ENCODE measurements around the gene NANOS3. TPM values are rescaled to one million over a fixed set of nuclear protein-coding genes. Genes with fewer than 3 reads are reported as not detected.

Gene NANOS3
- total and polyA plus RNA-seq, 9 donors: 0.71 to 3.4 (median 1.4) TPM

- H3K4me1 ChIP-seq (ENCODE audit: control insufficient read depth, insufficient read depth, low read length): peaks cover 11% of the 10 kb centered on the region
- no peak overlapping the region for H3K27ac ChIP-seq (ENCODE audit: low read length)
- no peaks in the 10 kb centered on the region for H3K27me3 ChIP-seq (ENCODE audit: control insufficient read depth, insufficient read depth, low read length)
- H3K36me3 ChIP-seq (ENCODE audit: control insufficient read depth, insufficient read depth, low read length): peaks cover 11% of the 10 kb centered on the region
- H3K9me3 ChIP-seq (replicated peaks; ENCODE audit: control insufficient read depth, low read depth, low read length): no peaks in the 10 kb centered on the region
- DNase-seq: peak; percentile 35
- 0% methylated on average over 11 of the region's 13 CpGs for WGBS (ENCODE audit: insufficient coverage)
- peak overlapping the region; percentile 84 for H3K4me3 ChIP-seq (ENCODE audit: low read length)
These were observed 29.6 kb downstream of the NANOS3 start for GRCh38 chr19:13906521-13906904.

GRCh38 chr19:13906910-13907309 lies 30.0 kb downstream of the NANOS3 start:
- 85% methylated on average over 2 of the region's 5 CpGs for WGBS (ENCODE audit: insufficient coverage)
- Histone ChIP-seq H3K4me3 (ENCODE audit: low read length) (no peak overlapping the region), H3K4me1 (ENCODE audit: control insufficient read depth, insufficient read depth, low read length) (peaks cover 11% of the 10 kb centered on the region), H3K27me3 (ENCODE audit: control insufficient read depth, insufficient read depth, low read length) (no peaks in the 10 kb centered on the region), H3K9me3 (replicated peaks; ENCODE audit: control insufficient read depth, low read depth, low read length) (no peaks in the 10 kb centered on the region), H3K27ac (ENCODE audit: low read length) (no peak overlapping the region), H3K36me3 (ENCODE audit: control insufficient read depth, insufficient read depth, low read length) (peaks cover 11% of the 10 kb centered on the region)
- DNase-seq: no peak

- no peaks in the 10 kb centered on the region for H3K9me3 ChIP-seq (replicated peaks; ENCODE audit: control insufficient read depth, low read depth, low read length)
- no peak overlapping the region for H3K4me3 ChIP-seq (ENCODE audit: low read length)
- peaks cover 11% of the 10 kb centered on the region for H3K4me1 ChIP-seq (ENCODE audit: control insufficient read depth, insufficient read depth, low read length)
- 89% methylated on average over 7 of the region's 8 CpGs for WGBS (ENCODE audit: insufficient coverage)
- H3K27ac ChIP-seq (ENCODE audit: low read length): no peak overlapping the region
- H3K27me3 ChIP-seq (ENCODE audit: control insufficient read depth, insufficient read depth, low read length): no peaks in the 10 kb centered on the region
- DNase-seq: no peak
- H3K36me3 ChIP-seq (ENCODE audit: control insufficient read depth, insufficient read depth, low read length): peaks cover 26% of the 10 kb centered on the region
These were observed 31.7 kb downstream of the NANOS3 start for GRCh38 chr19:13908674-13909073.

GRCh38 chr19:13909430-13909829 lies 32.5 kb downstream of the NANOS3 start:
- DNase-seq: no peak
- no peak overlapping the region for H3K4me3 ChIP-seq (ENCODE audit: low read length)
- peaks cover 30% of the 10 kb centered on the region for H3K36me3 ChIP-seq (ENCODE audit: control insufficient read depth, insufficient read depth, low read length)
- H3K9me3 ChIP-seq (replicated peaks; ENCODE audit: control insufficient read depth, low read depth, low read length): no peaks in the 10 kb centered on the region
- no peaks in the 10 kb centered on the region for H3K27me3 ChIP-seq (ENCODE audit: control insufficient read depth, insufficient read depth, low read length)
- peaks cover 11% of the 10 kb centered on the region for H3K4me1 ChIP-seq (ENCODE audit: control insufficient read depth, insufficient read depth, low read length)
- WGBS (ENCODE audit: insufficient coverage): 94% methylated on average over 2 of the region's 2 CpGs
- H3K27ac ChIP-seq (ENCODE audit: low read length): no peak overlapping the region

- WGBS (ENCODE audit: insufficient coverage): 94% methylated on average over 7 of the region's 17 CpGs
These were observed 36.4 kb downstream of the NANOS3 start for GRCh38 chr19:13913352-13913751.

GRCh38 chr19:13914777-13915176 lies 37.8 kb downstream of the NANOS3 start:
- WGBS (ENCODE audit: insufficient coverage): no CpG with 5 or more reads among the region's 3 CpGs
- no peak overlapping the region for H3K27ac ChIP-seq (ENCODE audit: low read length)
- H3K27me3 ChIP-seq (ENCODE audit: control insufficient read depth, insufficient read depth, low read length): no peaks in the 10 kb centered on the region
- no peaks in the 10 kb centered on the region for H3K4me1 ChIP-seq (ENCODE audit: control insufficient read depth, insufficient read depth, low read length)
- no peak for DNase-seq
- H3K9me3 ChIP-seq (replicated peaks; ENCODE audit: control insufficient read depth, low read depth, low read length): no peaks in the 10 kb centered on the region
- H3K4me3 ChIP-seq (ENCODE audit: low read length): no peak overlapping the region
- peaks cover 55% of the 10 kb centered on the region for H3K36me3 ChIP-seq (ENCODE audit: control insufficient read depth, insufficient read depth, low read length)

More at GRCh38 chr19:13913352-13913751, 36.4 kb downstream of the NANOS3 start:
- no peaks in the 10 kb centered on the region for H3K9me3 ChIP-seq (replicated peaks; ENCODE audit: control insufficient read depth, low read depth, low read length)
- no peak for DNase-seq
- no peak overlapping the region for H3K4me3 ChIP-seq (ENCODE audit: low read length)
- no peaks in the 10 kb centered on the region for H3K27me3 ChIP-seq (ENCODE audit: control insufficient read depth, insufficient read depth, low read length)
- H3K27ac ChIP-seq (ENCODE audit: low read length): no peak overlapping the region
- H3K36me3 ChIP-seq (ENCODE audit: control insufficient read depth, insufficient read depth, low read length): peaks cover 48% of the 10 kb centered on the region
- H3K4me1 ChIP-seq (ENCODE audit: control insufficient read depth, insufficient read depth, low read length): no peaks in the 10 kb centered on the region

GRCh38 chr19:13917888-13918406 lies 41.0 kb downstream of the NANOS3 start:
- no peak for DNase-seq
- Histone ChIP-seq H3K27ac (ENCODE audit: low read length) (no peak overlapping the region), H3K36me3 (ENCODE audit: control insufficient read depth, insufficient read depth, low read length) (peaks cover 67% of the 10 kb centered on the region), H3K4me1 (ENCODE audit: control insufficient read depth, insufficient read depth, low read length) (no peaks in the 10 kb centered on the region), H3K4me3 (ENCODE audit: low read length) (no peak overlapping the region), H3K9me3 (replicated peaks; ENCODE audit: control insufficient read depth, low read depth, low read length) (peaks cover 8% of the 10 kb centered on the region), H3K27me3 (ENCODE audit: control insufficient read depth, insufficient read depth, low read length) (no peaks in the 10 kb centered on the region)
- WGBS (ENCODE audit: insufficient coverage): 88% methylated on average over 12 of the region's 14 CpGs

GRCh38 chr19:13918726-13919411 lies 41.9 kb downstream of the NANOS3 start:
- Histone ChIP-seq H3K4me3 (ENCODE audit: low read length) (no peak overlapping the region), H3K9me3 (replicated peaks; ENCODE audit: control insufficient read depth, low read depth, low read length) (peaks cover 8% of the 10 kb centered on the region), H3K27me3 (ENCODE audit: control insufficient read depth, insufficient read depth, low read length) (no peaks in the 10 kb centered on the region), H3K36me3 (ENCODE audit: control insufficient read depth, insufficient read depth, low read length) (peaks cover 66% of the 10 kb centered on the region), H3K27ac (ENCODE audit: low read length) (no peak overlapping the region), H3K4me1 (ENCODE audit: control insufficient read depth, insufficient read depth, low read length) (no peaks in the 10 kb centered on the region)
- WGBS (ENCODE audit: insufficient coverage): 91% methylated on average over 29 of the region's 34 CpGs
- no peak for DNase-seq

GRCh38 chr19:13920524-13920923 lies 43.6 kb downstream of the NANOS3 start:
- peaks cover 8% of the 10 kb centered on the region for H3K9me3 ChIP-seq (replicated peaks; ENCODE audit: control insufficient read depth, low read depth, low read length)
- H3K36me3 ChIP-seq (ENCODE audit: control insufficient read depth, insufficient read depth, low read length): peaks cover 66% of the 10 kb centered on the region
- H3K4me1 ChIP-seq (ENCODE audit: control insufficient read depth, insufficient read depth, low read length): no peaks in the 10 kb centered on the region
- no peak overlapping the region for H3K27ac ChIP-seq (ENCODE audit: low read length)
- DNase-seq: no peak
- no peak overlapping the region for H3K4me3 ChIP-seq (ENCODE audit: low read length)
- WGBS (ENCODE audit: insufficient coverage): 99% methylated on average over 11 of the region's 11 CpGs
- no peaks in the 10 kb centered on the region for H3K27me3 ChIP-seq (ENCODE audit: control insufficient read depth, insufficient read depth, low read length)

GRCh38 chr19:13920940-13921747 lies 44.2 kb downstream of the NANOS3 start:
- Histone ChIP-seq H3K36me3 (ENCODE audit: control insufficient read depth, insufficient read depth, low read length) (peaks cover 64% of the 10 kb centered on the region), H3K4me3 (ENCODE audit: low read length) (no peak overlapping the region), H3K27ac (ENCODE audit: low read length) (no peak overlapping the region), H3K27me3 (ENCODE audit: control insufficient read depth, insufficient read depth, low read length) (no peaks in the 10 kb centered on the region), H3K4me1 (ENCODE audit: control insufficient read depth, insufficient read depth, low read length) (no peaks in the 10 kb centered on the region), H3K9me3 (replicated peaks; ENCODE audit: control insufficient read depth, low read depth, low read length) (peaks cover 8% of the 10 kb centered on the region)
- WGBS (ENCODE audit: insufficient coverage): 100% methylated on average over 1 of the region's 2 CpGs
- peak; percentile 62 for DNase-seq
